PFSK-1 (cell line): ENCODE results near the gene TMEM181.

ENCODE experiments used
- FOXP2 ChIP-seq: optimal IDR thresholded peaks from 2 replicates; pipeline ENCODE3; 2011; ENCODE audit warnings: borderline replicate concordance, control low read depth, inconsistent platforms; ENCODE audit not compliant: insufficient read depth; ENCODE audit errors: extremely low read length, extremely low read depth
- POLR2AphosphoS5 ChIP-seq: IDR thresholded peaks from 2 replicates; pipeline ENCODE4 v1.6.1; 2012; ENCODE audit warnings: low read depth, mild to moderate bottlenecking, control low read depth, low read length, moderate library complexity
- REST ChIP-seq, 2 experiments: IDR thresholded peaks; 2 replicates each; pipeline versions ENCODE4 v1.6.1 to v1.8.0; 2011 to 2012; ENCODE audit warnings: low read depth in 2 of 2, low read length in 2 of 2, control low read depth in 1 of 2, inconsistent platforms in 1 of 2, mild to moderate bottlenecking in 1 of 2, moderate library complexity in 1 of 2; ENCODE audit not compliant: insufficient read depth in 1 of 2
- SIN3A ChIP-seq: IDR thresholded peaks from 2 replicates; pipeline ENCODE4 v1.6.1; 2012; ENCODE audit warnings: mild to moderate bottlenecking, low read length, moderate library complexity, borderline replicate concordance; ENCODE audit not compliant: insufficient read depth
- TAF1 ChIP-seq: IDR thresholded peaks from 2 replicates; pipeline ENCODE4 v1.6.1; 2012; ENCODE audit warnings: low read length, control low read depth, borderline replicate concordance; ENCODE audit not compliant: insufficient read depth

The TMEM181 gene

GRCh38 chr6:158644231-158645063 lies 84.6 kb downstream of the TMEM181 start, which contains the start of gene DYNLT1:
Gene DYNLT1, minus strand, starts transcription at chr6:158644743. Its CDS starts 35 bp downstream, at chr6:158644708.
- peak; percentile 47 for TF ChIP-seq FOXP2
- TF ChIP-seq POLR2AphosphoS5, result peak; percentile 96
- 0 out of 4 replicates have a peak, but pooled peaks have one; percentile 42 to 48 for TF ChIP-seq REST (IDR thresholded peaks at IDR 0.05; ENCODE audit: insufficient read depth in 1 of 2, low read depth in 2 of 2, low read length in 2 of 2)
- peak; percentile 60; the same call in 1 of the 2 replicates for TF ChIP-seq SIN3A
- peak; percentile 93 for TF ChIP-seq TAF1

- TF ChIP-seq TAF1 (no peak), FOXP2 (no peak), POLR2AphosphoS5 (no peak), REST (IDR thresholded peaks at IDR 0.05; ENCODE audit: insufficient read depth in 1 of 2, low read depth in 2 of 2, low read length in 2 of 2) (no peak), SIN3A (no peak)
These were observed 85.5 kb downstream of the TMEM181 start for GRCh38 chr6:158645064-158646022.

- no peak for TF ChIP-seq TAF1
- no peak for TF ChIP-seq FOXP2
- TF ChIP-seq REST (IDR thresholded peaks at IDR 0.05; ENCODE audit: insufficient read depth in 1 of 2, low read depth in 2 of 2, low read length in 2 of 2), result no peak
- no peak for TF ChIP-seq POLR2AphosphoS5
- TF ChIP-seq SIN3A, result no peak
These were observed 86.4 kb downstream of the TMEM181 start for GRCh38 chr6:158646023-158646910.

- TF ChIP-seq TAF1 (no peak), FOXP2 (no peak), SIN3A (no peak), POLR2AphosphoS5 (no peak), REST (IDR thresholded peaks at IDR 0.05; ENCODE audit: insufficient read depth in 1 of 2, low read depth in 2 of 2, low read length in 2 of 2) (no peak)
These were observed 87.6 kb downstream of the TMEM181 start for GRCh38 chr6:158647501-158647900.
